Measurements from ENCODE around the gene RNF8. TPM values are rescaled to one million over a fixed set of nuclear protein-coding genes. Genes with fewer than 3 reads are reported as not detected.

The RNF8 gene
- total RNA-seq, 1 donor, result 16.6 TPM

GRCh38 chr6:37376078-37376743 lies 22.4 kb downstream of the RNF8 start:
- Histone ChIP-seq H4K20me1 (ENCODE audit: insufficient read depth, low read length) (no peaks in the 10 kb centered on the region), H3K4me3 (ENCODE audit: insufficient read depth, low read length) (no peak overlapping the region), H3K4me2 (ENCODE audit: insufficient read depth, low read length) (no peak overlapping the region), H3K79me2 (ENCODE audit: insufficient read depth, low read length) (peaks cover under 1% of the 10 kb centered on the region), H3K9me3 (ENCODE audit: low read depth, low read length) (no peaks in the 10 kb centered on the region), H2AFZ (ENCODE audit: low read length) (no peak overlapping the region), H3K4me1 (ENCODE audit: insufficient read depth, low read length) (no peaks in the 10 kb centered on the region), H3K27ac (ENCODE audit: low read depth, low read length) (no peak overlapping the region), H3K27me3 (ENCODE audit: insufficient read depth, low read length) (no peaks in the 10 kb centered on the region), H3K36me3 (ENCODE audit: insufficient read depth, low read length) (peaks cover 15% of the 10 kb centered on the region)
- no peak for DNase-seq (ENCODE audit: insufficient read length, low spot score, missing footprints)
- TF ChIP-seq CTCF (IDR thresholded peaks at IDR 0.05; ENCODE audit: extremely low read depth, low read depth, low read length), result no peak

- Histone ChIP-seq H3K36me3 (ENCODE audit: insufficient read depth, low read length) (peaks cover 23% of the 10 kb centered on the region), H3K9me3 (ENCODE audit: low read depth, low read length) (no peaks in the 10 kb centered on the region), H3K4me3 (ENCODE audit: insufficient read depth, low read length) (no peak overlapping the region), H3K4me1 (ENCODE audit: insufficient read depth, low read length) (no peaks in the 10 kb centered on the region), H3K4me2 (ENCODE audit: insufficient read depth, low read length) (no peak overlapping the region), H4K20me1 (ENCODE audit: insufficient read depth, low read length) (no peaks in the 10 kb centered on the region), H2AFZ (ENCODE audit: low read length) (no peak overlapping the region), H3K27ac (ENCODE audit: low read depth, low read length) (no peak overlapping the region), H3K79me2 (ENCODE audit: insufficient read depth, low read length) (no peaks in the 10 kb centered on the region), H3K27me3 (ENCODE audit: insufficient read depth, low read length) (no peaks in the 10 kb centered on the region)
- no peak for DNase-seq (ENCODE audit: insufficient read length, low spot score, missing footprints)
- peak; percentile 70 for TF ChIP-seq CTCF (IDR thresholded peaks at IDR 0.05; ENCODE audit: extremely low read depth, low read depth, low read length)
These were observed 27.8 kb downstream of the RNF8 start for GRCh38 chr6:37381579-37381978.

GRCh38 chr6:37382994-37383765 lies 29.4 kb downstream of the RNF8 start:
- DNase-seq (ENCODE audit: insufficient read length, low spot score, missing footprints), result no peak
- Histone ChIP-seq H3K9me3 (ENCODE audit: low read depth, low read length) (no peaks in the 10 kb centered on the region), H3K27me3 (ENCODE audit: insufficient read depth, low read length) (no peaks in the 10 kb centered on the region), H4K20me1 (ENCODE audit: insufficient read depth, low read length) (no peaks in the 10 kb centered on the region), H3K79me2 (ENCODE audit: insufficient read depth, low read length) (no peaks in the 10 kb centered on the region), H3K4me3 (ENCODE audit: insufficient read depth, low read length) (no peak overlapping the region), H3K4me2 (ENCODE audit: insufficient read depth, low read length) (no peak overlapping the region), H3K36me3 (ENCODE audit: insufficient read depth, low read length) (peaks cover 18% of the 10 kb centered on the region), H3K27ac (ENCODE audit: low read depth, low read length) (no peak overlapping the region), H2AFZ (ENCODE audit: low read length) (no peak overlapping the region), H3K4me1 (ENCODE audit: insufficient read depth, low read length) (no peaks in the 10 kb centered on the region)
- no peak for TF ChIP-seq CTCF (IDR thresholded peaks at IDR 0.05; ENCODE audit: extremely low read depth, low read depth, low read length)

GRCh38 chr6:37388578-37388977 lies 34.8 kb downstream of the RNF8 start:
- Histone ChIP-seq H3K27me3 (ENCODE audit: insufficient read depth, low read length) (no peaks in the 10 kb centered on the region), H3K4me1 (ENCODE audit: insufficient read depth, low read length) (no peaks in the 10 kb centered on the region), H3K36me3 (ENCODE audit: insufficient read depth, low read length) (peaks cover 37% of the 10 kb centered on the region)

More at GRCh38 chr6:37388578-37388977, 34.8 kb downstream of the RNF8 start:
- Histone ChIP-seq H4K20me1 (ENCODE audit: insufficient read depth, low read length) (no peaks in the 10 kb centered on the region), H3K27ac (ENCODE audit: low read depth, low read length) (no peak overlapping the region), H3K79me2 (ENCODE audit: insufficient read depth, low read length) (no peaks in the 10 kb centered on the region), H3K4me2 (ENCODE audit: insufficient read depth, low read length) (no peak overlapping the region), H3K4me3 (ENCODE audit: insufficient read depth, low read length) (no peak overlapping the region), H2AFZ (ENCODE audit: low read length) (no peak overlapping the region), H3K9me3 (ENCODE audit: low read depth, low read length) (no peaks in the 10 kb centered on the region)
- no peak for DNase-seq (ENCODE audit: insufficient read length, low spot score, missing footprints)
- TF ChIP-seq CTCF (IDR thresholded peaks at IDR 0.05; ENCODE audit: extremely low read depth, low read depth, low read length), result no peak

All from osteoblast (primary cell).